GM21367 (cell line): ENCODE data around the gene AGAP1.

Experiments used
- ATAC-seq: cut with Tn5 transposase; IDR thresholded peaks from one replicate; pipeline ENCODE4 v1.9.1; 2021; ENCODE audit not compliant: unreplicated experiment

Gene AGAP1

DNA sequence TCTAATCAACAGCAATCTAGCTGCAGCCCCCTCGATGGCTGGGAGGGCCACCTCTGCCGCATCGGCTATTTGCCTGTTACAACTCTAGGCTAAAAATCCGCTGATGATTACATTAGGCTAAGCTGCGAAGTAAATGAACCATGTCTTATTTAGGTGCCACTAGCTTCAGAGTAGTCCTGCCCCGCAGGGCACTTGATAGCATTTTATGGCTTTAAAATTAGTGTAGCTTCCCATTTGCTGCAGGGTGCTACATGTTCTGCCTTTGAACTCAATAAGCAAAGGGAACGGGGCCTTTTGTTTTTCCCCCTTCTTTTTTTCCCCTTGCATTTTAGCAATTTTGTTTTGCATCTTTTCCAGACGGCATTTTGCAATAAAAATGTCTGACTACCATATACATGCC, 404.1 kb downstream of the AGAP1 start:
- ATAC-seq, result no peak

DNA sequence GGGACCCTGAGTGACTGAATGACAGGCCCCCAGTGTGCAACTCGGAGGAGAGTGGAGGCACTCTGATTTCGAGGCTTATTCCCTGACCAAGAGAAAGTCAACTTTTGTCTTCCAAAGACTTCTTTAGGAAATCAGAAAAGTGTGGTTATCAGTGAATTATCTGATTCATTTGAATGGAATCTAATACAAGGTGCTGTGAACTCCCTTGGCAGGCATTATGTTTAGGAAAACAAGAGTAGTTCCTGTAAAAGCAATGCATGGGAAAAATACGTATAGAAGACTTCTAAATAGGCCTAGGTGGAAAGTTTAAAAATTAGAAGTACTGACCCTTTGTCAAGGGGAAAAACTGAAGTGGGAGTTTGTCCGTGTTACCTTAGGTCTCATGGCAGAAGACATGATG, 404.9 kb downstream of the AGAP1 start:
- no peak for ATAC-seq

GRCh38 chr2:235900631-235901030, 406.8 kb downstream of the AGAP1 start:
- no peak for ATAC-seq

- no peak for ATAC-seq
Measured at GRCh38 chr2:235901243-235901642, 407.4 kb downstream of the AGAP1 start.

GRCh38 chr2:235903782-235904584, 410.1 kb downstream of the AGAP1 start:
- no peak for ATAC-seq

- ATAC-seq, result no peak
Measured at GRCh38 chr2:235904585-235904931, 410.7 kb downstream of the AGAP1 start.

GRCh38 chr2:235908826-235909225, 415.0 kb downstream of the AGAP1 start:
- ATAC-seq, result peak; percentile 93

DNA sequence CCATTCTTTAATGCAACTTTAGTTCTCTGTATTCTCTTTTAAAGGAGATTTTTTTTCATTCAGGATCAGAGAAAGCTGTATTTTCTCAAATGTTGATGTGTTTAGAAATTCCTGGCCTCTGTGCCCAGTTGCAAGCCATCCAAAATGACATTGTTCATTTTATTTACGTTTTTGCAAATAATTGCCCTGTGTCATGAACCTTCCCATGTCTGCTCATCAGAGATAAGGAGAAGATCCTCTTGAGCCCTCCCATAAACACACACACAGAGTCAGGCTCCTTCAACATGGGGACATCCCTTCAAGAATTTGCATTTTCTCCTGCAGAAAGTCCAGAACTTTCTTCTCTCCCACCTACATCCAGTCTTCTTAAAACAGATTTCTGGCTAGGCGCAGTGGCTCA, 415.5 kb downstream of the AGAP1 start:
- no peak for ATAC-seq

- no peak for ATAC-seq
Measured at GRCh38 chr2:235910067-235910466, 416.2 kb downstream of the AGAP1 start.

DNA sequence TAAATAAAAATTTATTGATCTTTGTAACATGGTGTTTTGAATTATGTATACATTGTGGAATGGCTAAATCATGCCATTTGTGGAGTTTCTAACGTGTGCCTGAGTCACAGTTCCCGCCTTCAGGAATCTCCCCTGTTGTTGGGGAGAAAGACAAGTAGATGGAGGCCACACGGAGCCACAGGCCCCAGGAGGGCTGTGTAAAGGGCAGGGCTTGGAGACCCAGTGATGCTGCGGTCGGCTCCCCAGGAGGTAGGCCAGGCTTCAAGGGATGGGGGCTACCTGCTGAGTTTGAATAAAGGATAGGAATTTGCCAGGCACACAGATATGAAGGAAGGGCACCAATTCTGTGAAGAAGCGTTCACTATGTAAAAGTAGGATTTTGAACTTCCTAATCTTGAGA, 417.3 kb downstream of the AGAP1 start:
- ATAC-seq, result no peak

DNA sequence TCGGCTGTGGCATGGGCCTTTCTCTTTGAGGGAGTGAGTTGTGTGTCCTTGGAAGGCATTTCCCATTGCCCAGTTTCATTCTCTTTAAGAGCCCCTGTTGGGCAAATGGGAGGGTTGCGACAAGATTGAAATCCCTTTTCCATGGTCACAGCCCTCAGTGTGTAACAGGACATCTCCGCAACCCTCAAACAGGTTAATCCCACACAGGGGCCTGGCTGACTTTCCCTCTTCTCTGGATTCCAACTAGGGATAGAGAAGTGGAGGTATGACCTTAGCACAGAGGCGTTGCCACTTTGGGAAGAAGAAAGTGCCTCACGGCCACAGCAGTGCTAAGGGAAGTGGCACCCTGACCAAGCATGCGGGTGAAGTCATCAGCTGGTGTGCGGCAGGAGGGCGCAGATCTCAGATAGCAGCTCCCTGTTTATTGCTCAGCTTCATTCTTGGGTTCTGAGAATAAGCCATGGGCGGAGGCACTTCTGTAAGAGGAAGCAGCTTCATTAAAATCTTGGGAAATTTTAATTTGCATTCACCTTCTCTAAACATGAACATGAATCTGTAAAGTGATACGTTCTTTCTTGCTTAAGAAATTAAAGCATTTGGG, 417.9 kb downstream of the AGAP1 start:
- no peak for ATAC-seq

DNA sequence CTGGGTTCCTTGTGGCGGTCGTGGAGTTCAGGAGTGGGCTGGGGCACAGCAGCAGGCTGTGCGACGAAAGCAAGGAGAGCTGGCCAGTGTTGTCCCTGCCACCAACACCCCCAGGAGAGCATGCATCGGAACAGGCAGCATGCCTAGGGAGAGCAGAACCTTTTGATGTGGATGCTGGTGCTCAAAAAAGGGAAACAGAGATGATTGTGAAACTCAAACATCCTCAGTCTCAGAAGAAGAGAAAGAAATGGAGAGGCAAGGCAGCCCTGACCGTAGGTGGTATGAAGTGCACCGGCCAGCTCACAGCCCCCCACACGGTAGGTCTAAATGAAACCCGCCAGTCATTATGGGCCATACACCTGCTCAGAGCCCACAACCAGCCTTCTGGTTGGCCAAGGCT, 420.9 kb downstream of the AGAP1 start:
- ATAC-seq, result no peak

DNA sequence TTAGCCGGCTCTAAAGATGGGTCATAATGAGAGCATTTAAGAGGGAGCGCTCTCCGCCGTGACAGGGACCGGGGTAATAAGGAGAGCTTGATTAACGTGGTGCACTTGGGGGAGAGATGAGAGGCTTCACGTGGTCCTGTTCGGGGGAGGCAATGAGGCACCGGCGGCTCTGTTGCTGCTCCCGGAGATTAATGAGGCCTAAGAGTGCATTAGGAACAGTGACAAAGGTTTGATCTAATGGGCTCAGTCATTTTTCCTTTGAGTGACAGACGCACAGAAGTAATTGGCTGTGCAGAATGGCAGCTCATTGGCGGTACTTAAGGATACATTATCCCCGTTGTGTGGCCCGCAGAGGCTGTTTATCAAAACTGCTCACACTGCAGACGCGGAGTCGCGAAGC, 423.7 kb downstream of the AGAP1 start:
- ATAC-seq, result no peak

- ATAC-seq, result no peak
Measured at GRCh38 chr2:235918876-235919275, 425.0 kb downstream of the AGAP1 start.

DNA sequence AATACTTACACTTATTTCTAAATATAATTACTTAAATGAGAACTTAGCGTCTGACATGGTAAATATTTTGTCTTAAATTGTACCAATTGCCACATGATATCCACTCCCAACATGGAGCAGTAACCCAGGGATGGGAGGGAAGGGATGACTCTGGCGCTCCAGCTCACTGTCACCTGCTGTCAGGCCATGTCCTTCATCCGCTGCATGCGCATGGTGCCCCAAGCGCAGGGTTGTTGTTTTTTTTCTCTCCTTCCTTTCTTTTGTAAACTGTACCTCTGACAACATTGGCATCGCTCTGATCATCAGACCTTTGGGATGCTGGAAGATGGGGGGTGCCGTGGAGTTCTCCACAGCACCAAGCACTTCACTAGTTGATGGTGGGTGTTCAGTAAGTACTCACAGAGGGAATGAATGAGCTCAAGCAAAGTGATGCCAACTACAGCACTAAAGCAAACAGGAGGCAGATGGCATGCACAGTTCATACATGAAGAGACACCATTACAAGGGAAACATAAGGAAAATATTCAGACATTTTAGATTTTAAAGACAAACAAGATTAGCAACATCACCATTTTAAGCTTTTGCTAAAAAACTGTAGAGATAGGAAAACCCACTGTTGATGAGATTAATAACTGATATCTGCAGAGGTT, 426.5 kb downstream of the AGAP1 start:
- no peak for ATAC-seq

- no peak for ATAC-seq
Measured at GRCh38 chr2:235921508-235922191, 427.8 kb downstream of the AGAP1 start.

DNA sequence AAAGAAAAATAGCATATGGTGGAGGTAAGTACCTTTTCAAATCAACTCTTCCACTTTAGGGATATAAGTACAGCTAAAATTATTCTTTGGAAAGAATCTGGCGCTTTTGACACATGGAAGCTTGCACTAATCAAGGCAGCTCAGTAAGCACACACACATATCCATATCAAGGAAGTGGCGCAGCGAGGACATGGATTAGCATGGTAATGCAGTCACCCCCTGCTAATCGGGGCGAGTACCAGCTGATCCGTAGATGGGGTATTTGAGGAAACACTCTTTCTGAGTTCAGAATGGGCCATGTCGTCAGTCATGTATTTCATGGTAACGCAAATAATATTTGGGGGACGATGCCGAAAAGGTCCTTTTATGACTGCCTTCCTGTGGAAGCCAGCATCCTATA, 429.0 kb downstream of the AGAP1 start:
- no peak for ATAC-seq

GRCh38 chr2:235923859-235924674, 430.2 kb downstream of the AGAP1 start:
- no peak for ATAC-seq

- ATAC-seq, result no peak
Measured at GRCh38 chr2:235924675-235925063, 430.8 kb downstream of the AGAP1 start.

DNA sequence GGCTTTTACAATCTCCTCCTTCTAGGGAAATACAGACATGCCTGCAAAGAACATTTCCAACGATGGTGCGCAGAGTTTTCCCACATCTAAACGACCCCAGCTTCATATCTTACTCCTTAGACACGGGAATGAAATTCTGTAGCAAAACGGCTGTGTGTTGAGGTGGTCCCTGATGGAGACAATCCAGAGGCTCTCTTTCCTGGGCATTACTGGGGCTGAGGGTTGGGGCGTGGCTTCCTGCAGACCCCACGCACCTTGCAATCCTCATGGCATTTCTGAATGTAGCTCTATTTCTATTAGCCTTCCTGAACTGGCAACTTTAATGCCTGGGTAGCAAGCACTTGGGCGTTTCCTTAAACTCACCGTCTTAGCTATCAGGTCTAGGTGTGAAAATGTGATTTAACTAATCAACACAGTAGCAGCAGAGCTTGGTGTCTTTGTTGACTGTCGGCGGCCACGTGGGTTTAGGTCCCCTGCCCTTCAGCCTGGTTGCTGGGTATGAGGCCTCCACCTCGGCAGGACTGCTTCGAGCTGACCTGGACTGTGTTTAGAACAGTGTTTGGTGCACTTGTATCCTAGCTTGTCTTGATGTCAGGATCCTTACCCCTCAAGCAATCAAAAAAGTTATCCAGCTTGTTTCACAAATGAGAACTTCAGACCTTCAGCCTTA, 431.5 kb downstream of the AGAP1 start:
- ATAC-seq, result no peak
